ENCODE measurements around the gene KISS1.
"Not testable (repeated sequence)": the region's sequence is repeated elsewhere in the genome, so short reads cannot be mapped to it uniquely, and the experiment has no call there.

KISS1 gene, protein sequence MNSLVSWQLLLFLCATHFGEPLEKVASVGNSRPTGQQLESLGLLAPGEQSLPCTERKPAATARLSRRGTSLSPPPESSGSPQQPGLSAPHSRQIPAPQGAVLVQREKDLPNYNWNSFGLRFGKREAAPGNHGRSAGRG

DNA sequence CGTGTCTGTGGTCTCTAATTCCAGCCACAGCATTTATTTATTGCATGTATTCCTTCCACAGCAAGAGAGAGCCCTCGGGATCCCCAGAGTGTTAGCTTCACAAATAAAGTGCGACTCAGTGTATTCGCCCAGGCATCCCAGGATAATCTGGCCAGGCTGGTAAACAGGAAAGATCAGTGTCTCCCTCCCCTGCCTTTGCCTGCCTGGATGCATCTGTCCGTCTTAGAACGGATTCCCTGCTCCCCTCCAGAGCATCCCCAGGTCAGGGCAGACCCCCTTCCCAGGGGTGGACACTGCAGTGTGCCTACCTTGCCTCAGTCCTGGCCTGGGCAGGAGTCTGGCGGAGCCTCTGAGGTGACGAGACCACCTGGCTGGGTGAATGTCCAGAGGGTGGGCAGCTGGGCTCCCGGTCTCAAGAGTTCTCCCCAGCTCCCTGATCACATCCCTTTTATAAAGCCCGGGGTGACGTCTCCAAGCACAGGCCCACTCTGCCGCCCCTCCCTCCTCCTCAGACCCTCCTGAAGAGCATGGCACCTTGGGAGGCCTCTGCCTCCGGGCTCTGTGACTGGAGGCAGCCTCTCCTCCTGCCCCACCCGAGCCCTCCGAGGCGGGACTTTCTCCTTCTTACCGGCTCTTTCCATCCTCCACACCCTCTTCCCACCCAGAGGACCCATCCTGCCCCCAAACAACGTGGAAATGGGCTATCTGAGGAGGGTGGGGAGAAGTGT lies at the start of gene KISS1:
Gene KISS1, minus strand, starts transcription at position 424 of the 728 bp plus-strand sequence. CDS start 3,615 bp downstream, outside the sequence.
- DNase-seq (ENCODE audit: low read depth, low spot score) = no peak

DNA sequence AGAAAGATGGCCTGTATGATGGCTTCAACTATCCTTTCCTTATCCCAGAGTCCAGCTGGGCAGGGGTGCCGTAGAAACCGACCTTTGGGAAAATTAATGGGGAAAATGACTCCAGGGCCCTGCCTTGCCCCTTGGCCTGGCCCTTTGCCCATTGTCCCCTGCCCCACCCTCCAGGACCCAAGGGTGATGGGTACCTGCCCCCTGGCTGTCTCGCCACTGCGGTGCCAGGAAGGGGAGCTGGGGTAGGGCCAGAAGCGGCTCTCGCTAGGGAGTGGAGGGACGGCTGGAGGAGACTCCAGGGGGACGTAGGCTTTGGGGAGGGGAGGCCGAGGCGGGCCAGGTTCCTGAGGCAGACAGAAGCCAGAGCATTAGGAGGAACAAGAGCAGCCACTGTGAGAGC lies 46.6 kb upstream of the KISS1 start:
- DNase-seq (ENCODE audit: low read depth, low spot score) = no peak

DNA sequence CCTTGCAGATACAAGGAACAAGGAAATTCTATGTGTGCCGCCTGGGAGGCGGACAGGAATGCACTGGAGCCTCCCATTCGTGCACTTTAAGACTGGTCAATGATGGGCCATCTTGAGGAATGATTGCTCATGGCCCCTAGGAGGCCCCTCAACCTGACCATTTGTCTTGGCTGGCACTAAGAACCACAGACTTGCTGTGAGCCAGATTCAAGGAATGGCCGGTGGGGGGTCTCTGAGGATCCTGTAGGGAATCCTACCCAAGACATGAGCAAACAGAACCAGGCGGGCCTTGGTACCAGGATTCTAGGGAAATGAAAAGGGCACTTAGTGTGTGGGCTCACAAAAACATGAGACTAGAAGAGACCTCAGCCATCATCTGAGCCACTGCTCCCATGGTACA lies 45.6 kb upstream of the KISS1 start:
- DNase-seq (ENCODE audit: low read depth, low spot score) = no peak

DNA sequence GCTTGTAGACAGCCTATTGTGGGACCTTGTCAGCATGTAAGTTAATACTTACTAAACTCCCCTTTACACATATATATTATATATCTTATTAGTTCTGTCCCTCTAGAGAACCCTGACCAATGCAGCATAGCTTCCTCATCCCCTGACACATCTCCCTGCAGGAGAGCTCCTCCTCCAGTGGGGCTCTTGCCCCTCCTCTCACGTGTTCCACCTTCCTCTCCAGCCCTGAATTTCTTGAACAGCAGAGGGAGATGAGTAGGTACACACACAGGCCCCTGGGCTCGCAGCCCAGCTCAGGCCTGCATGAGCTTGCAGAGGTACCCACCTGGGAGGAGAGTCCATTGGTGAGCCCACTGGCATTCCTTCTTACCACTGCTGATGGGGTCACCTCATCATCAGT lies 44.8 kb upstream of the KISS1 start:
- DNase-seq (ENCODE audit: low read depth, low spot score) = no peak

DNA sequence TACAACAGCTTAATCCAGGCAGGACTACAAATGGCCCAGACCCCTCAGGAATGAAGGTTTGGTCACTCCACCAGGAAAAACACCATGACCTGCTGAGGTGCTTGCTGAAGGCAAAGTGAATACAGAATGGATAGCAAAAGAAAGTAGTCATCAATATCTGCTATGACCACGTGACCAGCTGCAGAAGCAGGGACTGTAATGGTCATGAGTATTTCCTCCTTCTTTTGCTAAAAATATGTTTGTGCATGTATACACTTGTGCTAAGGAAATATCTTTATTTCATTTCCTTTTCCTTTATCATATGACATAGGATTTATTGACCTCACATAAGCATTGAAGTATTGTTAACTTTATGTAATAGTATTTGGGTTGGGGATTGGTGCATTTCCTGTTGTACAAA lies 43.9 kb upstream of the KISS1 start:
- DNase-seq (ENCODE audit: low read depth, low spot score) = no peak

DNA sequence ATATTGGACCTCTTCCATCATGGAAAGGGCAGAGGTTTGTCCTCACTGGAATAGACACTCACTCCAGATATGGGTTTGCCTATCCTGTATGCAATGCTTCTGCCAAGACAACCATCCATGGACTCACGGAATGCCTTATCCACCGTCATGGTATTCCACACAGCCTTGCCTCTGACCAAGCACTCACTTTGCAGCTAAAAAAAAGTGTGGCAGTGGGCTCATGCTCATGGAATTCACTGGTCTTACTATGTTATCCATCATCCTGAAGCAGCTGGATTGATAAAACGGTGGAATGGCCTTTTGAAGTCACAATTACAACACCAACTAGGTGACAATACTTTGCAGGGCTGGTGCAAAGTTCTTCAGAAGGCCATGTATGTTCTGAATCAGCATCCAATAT lies 43.1 kb upstream of the KISS1 start:
- DNase-seq (ENCODE audit: low read depth, low spot score) = not testable (repeated sequence)

DNA sequence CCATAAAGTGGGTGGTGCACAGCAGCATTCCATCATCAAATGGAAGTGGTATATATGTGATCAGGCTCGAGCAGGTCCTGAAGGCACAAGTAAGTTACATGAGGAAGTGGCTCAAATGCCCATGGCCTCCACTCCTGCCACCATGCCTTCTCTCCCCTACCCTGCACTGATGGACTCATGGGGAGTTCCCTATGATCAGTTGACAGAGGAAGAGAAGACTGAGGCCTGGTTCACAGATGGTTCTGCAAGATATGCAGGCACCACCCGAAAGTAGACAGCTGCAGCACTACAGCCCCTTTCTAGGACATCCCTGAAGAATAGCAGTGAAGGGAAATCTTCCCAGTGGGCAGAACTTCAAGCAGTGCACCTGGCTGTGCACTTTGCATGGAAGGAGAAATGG lies 42.2 kb upstream of the KISS1 start:
- not testable (repeated sequence) for DNase-seq (ENCODE audit: low read depth, low spot score)

DNA sequence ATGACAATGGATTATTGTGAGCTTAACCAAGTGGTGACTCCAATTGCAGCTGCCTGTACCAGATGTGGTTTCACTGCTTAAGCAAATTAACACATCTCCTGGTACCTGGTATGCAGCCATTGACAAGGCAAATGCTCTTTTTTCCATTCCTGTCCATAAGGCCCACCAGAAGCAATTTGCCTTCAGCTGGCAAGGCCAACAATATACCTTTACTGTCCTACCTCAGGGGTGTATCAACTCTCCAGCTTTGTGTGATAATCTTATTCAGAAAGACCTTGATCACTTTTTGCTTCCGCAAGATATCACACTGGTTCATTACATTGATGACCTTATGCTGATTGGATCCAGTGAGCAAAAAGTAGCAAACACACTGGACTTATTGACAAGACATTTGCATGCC lies 41.2 kb upstream of the KISS1 start:
- not testable (repeated sequence) for DNase-seq (ENCODE audit: low read depth, low spot score)

DNA sequence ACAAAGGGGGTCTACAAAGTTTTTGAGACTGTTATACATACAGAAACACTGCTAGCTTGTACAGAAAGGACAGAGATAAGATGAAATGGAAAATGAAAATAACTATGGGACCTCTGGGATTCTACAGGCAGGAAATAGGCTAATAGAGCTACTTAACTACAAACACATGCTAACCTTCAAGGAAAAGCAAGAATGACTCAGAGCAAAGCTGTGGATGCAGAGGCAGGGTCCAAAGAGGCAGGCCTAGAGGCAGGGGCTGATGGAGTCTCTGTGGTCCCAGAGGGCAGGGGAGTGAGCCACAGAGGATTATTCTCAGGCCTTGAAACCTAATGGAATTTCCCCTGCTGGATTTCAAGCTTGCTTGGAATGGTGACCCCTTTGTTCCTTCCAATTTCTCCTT lies 36.2 kb upstream of the KISS1 start:
- DNase-seq (ENCODE audit: low read depth, low spot score) = no peak

DNA sequence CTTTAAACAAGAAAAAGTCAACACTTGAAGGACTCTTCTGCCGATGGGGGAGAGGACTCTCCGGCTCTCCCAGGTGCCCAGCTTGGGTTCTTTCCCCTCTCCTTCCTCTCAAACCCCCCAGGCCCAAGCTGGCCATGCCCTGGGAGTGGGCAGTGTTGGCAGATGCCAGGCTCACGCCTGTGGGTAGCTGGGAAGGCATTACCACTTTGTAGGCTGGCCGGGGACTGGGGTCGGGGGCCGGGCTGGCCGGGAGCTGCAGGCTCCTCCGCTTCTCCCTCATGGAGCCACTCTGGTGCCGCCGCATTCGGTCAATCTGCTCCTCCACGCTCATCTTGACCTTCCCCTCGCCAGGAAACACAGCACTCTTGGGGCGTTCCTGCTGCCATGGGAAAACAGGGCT lies 33.9 kb upstream of the KISS1 start:
- no peak for DNase-seq (ENCODE audit: low read depth, low spot score)

DNA sequence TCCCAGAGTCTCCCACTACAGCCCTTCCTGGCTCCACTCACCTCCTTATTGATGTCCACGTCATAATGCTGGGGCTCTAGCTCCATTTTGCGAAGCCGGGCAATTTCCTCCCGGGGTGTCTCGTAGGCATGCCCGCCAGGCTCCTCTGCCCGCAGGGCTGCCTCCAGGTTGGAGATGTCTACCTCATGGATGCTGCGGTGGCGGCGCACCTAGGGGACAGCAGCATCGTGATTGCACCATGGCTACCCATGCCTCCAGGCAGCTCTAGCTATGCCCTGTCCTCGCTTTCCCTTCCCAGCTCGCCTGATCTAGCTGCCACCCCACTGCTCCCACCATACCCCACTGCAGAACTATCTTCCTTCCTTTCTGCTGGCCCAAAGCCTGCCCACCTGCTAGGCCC lies 32.6 kb upstream of the KISS1 start:
- no peak for DNase-seq (ENCODE audit: low read depth, low spot score)

DNA sequence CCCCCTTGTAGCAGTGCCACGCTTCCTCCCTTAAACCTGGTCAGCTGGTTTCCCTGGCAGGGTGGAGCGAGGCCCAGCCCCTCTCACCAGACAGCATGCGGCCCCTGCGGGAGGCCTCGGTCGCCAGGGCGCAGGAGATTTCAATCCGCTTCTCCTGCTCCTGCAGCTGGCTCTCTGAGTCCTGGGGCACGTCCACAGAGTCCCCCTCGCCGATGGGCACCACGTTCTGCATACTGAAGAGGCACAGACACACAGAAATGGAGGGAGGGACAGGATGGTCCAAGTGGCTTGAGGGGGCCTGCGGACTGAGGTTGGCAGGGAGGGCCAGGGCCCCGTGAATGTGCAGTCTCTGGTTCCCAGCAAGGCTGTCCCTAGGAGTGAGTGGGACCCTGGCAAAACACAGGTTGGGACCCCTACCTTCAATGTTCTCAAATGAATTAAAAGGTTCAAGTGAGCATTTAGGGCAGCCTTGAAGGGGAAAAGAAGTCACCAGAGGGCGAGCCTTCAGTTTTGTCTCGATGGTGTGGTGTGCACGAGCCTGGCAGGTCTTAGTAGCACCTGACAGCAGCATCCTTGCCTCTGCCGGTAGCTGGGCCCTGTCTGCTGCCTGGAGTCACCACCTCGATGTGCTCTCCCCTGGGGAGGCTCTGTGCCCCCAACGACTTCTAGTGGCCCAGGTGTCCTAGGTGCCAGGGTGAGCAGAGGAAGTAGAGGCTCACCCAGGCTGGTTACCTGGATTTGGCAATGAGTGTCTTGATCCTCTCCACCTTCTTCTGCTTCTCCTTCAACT lies 31.9 kb upstream of the KISS1 start:
- DNase-seq (ENCODE audit: low read depth, low spot score) = no peak

DNA sequence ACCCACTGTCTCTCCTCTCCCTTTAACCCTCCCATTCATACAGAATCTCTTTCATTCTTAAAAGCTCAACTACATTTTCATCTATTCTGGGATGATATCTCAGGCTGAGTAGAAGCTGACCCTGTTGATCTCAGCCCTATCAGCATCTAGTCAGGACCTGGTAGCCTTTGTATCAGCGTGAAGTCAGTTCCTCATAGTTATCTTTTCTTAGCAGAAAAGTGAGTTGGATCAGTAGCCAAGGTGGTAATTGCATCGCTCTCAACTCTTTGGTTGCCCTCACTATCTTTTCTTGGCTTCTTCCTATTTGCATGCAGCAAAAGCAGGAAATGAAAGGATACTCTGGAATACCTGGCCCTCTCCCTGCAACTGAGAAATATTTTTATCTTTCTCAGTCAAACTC lies 31.1 kb upstream of the KISS1 start:
- no peak for DNase-seq (ENCODE audit: low read depth, low spot score)

DNA sequence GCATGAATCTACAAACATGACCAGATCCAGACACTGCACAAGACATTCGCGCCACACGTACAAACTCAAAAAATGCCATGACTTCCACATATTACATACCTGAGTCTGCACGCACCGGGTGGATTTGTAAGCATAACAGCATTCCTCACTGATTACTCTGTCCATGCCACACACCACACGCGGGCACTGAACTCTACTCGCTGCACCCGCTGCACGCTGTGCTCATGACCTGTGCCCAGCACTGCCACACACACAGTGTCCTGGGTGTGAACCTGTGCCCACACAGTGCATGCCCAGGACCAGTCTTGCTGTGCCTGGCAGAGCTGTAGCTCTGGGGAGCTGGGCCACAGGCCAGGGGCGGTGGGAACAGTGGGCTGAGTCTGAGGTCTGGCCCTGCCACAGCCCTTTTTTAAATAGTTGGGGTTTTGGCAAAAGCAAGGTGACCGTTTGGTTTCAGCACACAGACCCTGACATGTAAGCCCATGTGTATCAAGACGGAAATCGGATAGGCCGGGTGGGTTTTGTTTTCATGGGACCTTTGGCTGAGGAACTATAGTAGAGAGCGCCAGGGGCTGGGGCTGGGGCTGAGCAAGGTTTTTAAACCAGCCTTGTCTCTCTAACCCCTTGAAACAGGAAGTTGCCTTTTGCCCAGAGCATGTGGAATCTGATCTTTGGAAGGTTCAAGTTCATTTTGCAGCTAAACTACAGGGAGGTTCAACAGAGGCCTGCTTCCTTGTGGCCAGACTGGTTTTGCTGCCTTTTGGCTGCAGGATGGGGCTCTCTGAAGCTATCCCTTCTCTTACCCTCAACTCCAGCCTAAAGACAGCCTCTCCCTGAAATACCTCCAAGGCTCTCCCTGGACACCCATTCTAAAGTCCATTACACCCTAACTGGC lies 29.8 kb upstream of the KISS1 start:
- DNase-seq (ENCODE audit: low read depth, low spot score) = no peak

DNA sequence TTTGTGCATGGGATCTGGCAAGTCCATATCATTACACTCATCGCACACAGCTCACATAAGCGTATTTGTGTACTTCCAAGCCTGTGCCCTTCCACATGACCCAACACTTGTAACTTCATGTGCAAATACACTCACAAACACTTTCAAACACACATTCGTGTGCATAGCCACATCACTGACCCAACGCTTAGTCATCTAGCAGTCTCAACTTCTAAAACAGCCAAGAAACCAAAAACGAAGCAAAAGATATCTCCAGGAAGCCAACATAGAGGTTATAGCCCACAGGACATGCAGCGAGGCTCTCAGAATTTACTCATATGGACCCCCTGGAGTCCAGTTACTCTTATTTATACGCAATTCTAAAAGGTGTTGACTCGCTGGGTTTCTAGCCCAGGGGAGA lies 28.4 kb upstream of the KISS1 start:
- no peak for DNase-seq (ENCODE audit: low read depth, low spot score)

DNA sequence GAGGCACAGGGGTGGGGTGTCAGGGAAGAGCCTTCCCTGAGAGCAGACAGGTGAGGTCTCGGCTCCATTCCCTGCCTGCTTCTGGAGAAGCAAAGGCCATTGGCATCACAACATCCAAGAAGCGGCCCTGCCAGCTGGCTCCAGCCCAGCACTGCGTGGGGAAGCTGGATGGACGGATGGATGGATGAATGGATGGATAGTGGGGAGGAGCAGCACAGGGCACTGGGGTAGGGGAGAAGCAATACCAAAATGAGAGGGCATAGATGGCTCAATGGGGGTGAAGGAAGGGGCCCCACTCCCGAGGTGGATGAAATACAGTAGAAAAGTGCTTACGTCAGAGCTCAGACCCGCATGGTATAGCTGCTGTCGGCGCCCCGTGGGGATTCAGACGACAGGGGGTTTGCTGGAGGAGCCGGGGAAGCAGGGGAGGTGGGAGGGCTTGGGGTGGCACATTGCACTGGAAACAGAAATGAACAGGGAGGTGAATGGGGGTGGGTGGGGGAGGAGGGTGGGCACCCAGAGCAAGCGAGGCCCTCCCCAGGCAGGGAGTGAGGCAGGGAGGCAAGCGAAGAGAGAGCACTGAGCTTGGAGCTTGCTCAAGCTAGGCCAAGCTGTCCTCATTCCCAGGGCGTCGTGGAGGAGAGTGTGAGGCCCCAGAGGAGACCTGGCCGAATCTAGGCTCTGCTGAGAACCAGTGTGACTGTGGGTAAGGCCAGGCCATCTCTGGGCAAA lies 27.0 kb upstream of the KISS1 start:
- DNase-seq (ENCODE audit: low read depth, low spot score) = no peak

DNA sequence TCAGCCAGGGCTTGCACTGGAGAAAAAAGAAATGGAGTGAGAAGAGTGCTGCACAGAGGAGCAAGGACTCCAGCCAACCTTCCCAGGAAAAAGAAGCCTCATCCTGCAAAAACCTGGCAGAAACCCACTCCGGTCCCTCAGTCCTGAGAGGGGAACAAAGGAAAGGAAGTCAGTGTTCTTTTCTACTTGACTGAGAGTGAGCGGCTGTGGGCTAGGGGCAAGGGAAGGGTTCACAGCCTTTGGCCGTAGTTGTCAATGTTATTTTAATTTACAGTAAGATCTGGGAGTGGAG lies 26.4 kb upstream of the KISS1 start:
- no peak for DNase-seq (ENCODE audit: low read depth, low spot score)

DNA sequence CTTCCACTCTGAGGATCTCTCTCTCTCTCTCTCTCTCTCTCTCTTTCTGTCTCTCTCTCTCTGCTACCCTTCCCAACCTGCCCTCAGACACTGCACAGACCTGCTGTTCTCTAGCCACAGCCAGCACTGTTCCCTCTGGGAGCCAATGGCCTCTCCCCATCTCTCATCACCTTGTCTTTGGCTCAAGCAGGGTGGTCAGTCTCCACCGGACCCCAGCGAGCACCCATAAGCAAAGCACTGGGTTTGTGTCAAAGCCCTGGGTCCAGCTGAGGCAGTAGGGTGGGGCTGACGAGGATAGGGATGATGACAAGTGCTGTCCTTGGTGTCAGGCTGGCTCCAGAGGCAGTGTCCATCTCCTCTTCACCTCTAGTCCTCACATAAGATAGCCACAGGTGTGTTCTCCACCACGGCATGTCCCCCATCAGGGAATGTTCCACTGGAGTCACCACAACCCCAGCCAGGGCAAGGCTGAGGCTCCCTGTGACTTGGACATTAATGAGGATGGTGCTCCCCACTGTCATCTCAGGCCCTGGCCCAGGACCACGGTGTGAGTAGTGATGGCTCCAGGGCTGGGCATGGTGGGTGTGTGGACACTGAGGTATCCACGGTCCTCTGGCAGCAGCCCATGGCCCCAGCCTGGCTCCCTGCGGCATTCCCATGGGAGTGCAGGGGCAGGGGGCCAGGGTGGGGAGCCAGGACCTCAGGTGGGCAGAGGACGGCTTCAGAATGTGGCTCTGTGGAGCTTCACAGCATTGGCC lies 25.9 kb upstream of the KISS1 start:
- no peak for DNase-seq (ENCODE audit: low read depth, low spot score)

DNA sequence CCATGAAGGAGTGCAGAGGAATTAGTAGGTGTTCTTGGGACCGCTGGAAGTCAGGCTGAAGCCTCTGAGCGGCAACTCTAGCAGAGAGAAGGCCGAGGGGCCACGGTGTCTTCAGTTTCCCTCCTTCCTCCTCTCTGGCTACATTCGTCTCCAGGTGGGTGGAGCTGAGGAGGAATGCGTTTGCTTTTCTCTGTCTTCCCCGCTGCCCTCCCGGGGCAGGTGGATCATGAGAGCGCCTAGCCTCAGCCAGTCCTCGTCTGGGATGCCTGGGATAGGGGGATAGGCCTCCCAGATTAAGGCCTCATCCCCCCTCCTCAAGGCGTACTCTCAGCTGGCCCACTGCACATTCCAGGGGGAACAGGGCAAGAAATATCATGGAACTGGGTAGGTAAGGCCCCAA lies 25.0 kb upstream of the KISS1 start:
- DNase-seq (ENCODE audit: low read depth, low spot score) = no peak

DNA sequence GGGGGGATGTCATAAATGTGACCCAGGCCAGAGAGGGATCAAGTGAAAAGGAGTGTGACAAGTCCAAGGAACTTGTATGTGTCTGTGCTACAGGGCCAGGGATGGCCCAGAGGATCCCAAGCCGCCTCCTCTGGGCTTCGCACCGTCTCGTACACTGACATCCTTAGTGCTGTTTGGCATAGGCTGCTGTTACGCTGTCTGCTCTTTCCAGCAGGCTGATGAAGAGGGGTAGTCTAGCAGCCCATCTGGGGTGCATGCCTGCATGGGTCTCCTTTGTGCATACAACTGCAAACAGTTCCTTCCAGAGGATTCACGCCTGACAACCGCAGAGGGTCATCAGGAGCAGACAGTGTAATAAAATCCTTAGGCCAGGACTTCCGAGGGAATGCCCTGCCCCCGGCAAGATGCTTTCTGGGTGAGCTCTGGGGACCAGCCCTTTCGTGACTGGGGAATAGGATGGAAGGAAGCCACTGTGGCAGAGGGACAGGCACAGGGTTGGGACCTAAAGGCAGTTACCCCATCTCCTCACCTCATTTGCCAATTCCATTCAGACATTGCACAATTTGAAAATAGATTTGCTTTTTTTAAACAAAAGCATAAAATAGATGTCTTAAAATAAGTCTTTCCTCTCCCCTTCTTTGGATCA lies 23.8 kb upstream of the KISS1 start:
- DNase-seq (ENCODE audit: low read depth, low spot score) = no peak

Data from brain pericyte (primary cell).